Natural killer cell (primary cell): ENCODE measurements around the gene SPRED1. TPM values are rescaled to one million over a fixed set of nuclear protein-coding genes. Genes with fewer than 3 reads are reported as not detected.

Experiments
- ATAC-seq, 3 donors: fragments of 150-1000 bp in 2 of 3; fragments of 200-7000 bp in 1 of 3; cut with Tn5 transposase; 1 replicate in 1 of 3; 2 replicates in 2 of 3; pipeline ENCODE4 v1.10.0; 2021; ENCODE audit warnings: mild to moderate bottlenecking in 2 of 3, moderate library complexity in 2 of 3
- DNase-seq, 2 donors: peaks; one replicate each; pipeline versions ENCODE4 v3.0.0 to v3.0.0-alpha.2; 2013 to 2021; ENCODE audit warnings: mixed read lengths in 1 of 2
- H3K27ac ChIP-seq: one replicate; pipeline ENCODE4 v1.5.1; 2013; ENCODE audit warnings: mild to moderate bottlenecking, low read length
- H3K27me3 ChIP-seq: one replicate; pipeline ENCODE4 v1.6.1; 2013; ENCODE audit warnings: low read length; ENCODE audit not compliant: control insufficient read depth, insufficient read depth
- H3K36me3 ChIP-seq: one replicate; pipeline ENCODE4 v1.6.1; 2013; ENCODE audit warnings: low read length; ENCODE audit not compliant: control insufficient read depth, insufficient read depth
- H3K4me1 ChIP-seq: one replicate; pipeline ENCODE4 v1.6.1; 2013; ENCODE audit warnings: low read length; ENCODE audit not compliant: control insufficient read depth, insufficient read depth
- H3K4me3 ChIP-seq: one replicate; pipeline ENCODE4 v1.5.1; 2013; ENCODE audit warnings: low read length
- H3K9me3 ChIP-seq: one replicate; pipeline ENCODE4 v1.6.1; 2013; ENCODE audit warnings: low read length; ENCODE audit not compliant: control insufficient read depth, insufficient read depth
- H3K27ac Mint-ChIP-seq, 2 donors: one replicate each; pipeline ENCODE4 v1.8.0; 2022; ENCODE audit warnings: mild to moderate bottlenecking in 2 of 2, mixed read lengths in 2 of 2, moderate library complexity in 1 of 2
- H3K27me3 Mint-ChIP-seq, 2 donors: one replicate each; pipeline ENCODE4 v1.8.0; 2022; ENCODE audit warnings: low read depth in 2 of 2, mixed read lengths in 2 of 2
- H3K36me3 Mint-ChIP-seq: one replicate; pipeline ENCODE4 v1.8.0; 2022; ENCODE audit warnings: mixed read lengths
- H3K4me1 Mint-ChIP-seq, 2 donors: one replicate each; pipeline ENCODE4 v1.8.0; 2022; ENCODE audit warnings: mixed read lengths in 2 of 2
- H3K4me3 Mint-ChIP-seq: one replicate; pipeline ENCODE4 v1.8.0; 2022; ENCODE audit warnings: mild to moderate bottlenecking, moderate library complexity, mixed read lengths
- H3K9me3 Mint-ChIP-seq, 2 donors: one replicate each; pipeline ENCODE4 v1.8.0; 2022; ENCODE audit warnings: mixed read lengths in 2 of 2
- WGBS: methylation state at CpG from one replicate; pipeline ENCODE4 v1.1.7; 2013; ENCODE audit warnings: missing lambda C conversion rate; ENCODE audit not compliant: insufficient coverage; 5-methylcytosine and 5-hydroxymethylcytosine counted together
- intact Hi-C: fragments of 100-400 bp; cut with micrococcal nuclease; formaldehyde crosslinking; loops from one replicate; pipeline ENCODE4 v1.14.2; 2022
- total RNA-seq, 4 donors: library from RNA; stranded (reverse); fragments of 120-200 nt in 1 of 4; gene quantifications; one replicate each; pipeline versions ENCODE4 v1.2.3 to v1.2.4, GENCODE V29; 2013 to 2022
- TF ChIP-seq, protein P1 (sequence below): fragments of 200-600 bp; IDR thresholded peaks from one replicate; pipeline ENCODE4 v1.8.0; 2022; ENCODE audit warnings: antibody characterized with exemption

The SPRED1 gene
- total RNA-seq, 3 donors from 2014 or later (not counting 1 experiment from before 2014, with no cell fraction given) = 1.1 to 2.0 (median 1.5) TPM

DNA sequence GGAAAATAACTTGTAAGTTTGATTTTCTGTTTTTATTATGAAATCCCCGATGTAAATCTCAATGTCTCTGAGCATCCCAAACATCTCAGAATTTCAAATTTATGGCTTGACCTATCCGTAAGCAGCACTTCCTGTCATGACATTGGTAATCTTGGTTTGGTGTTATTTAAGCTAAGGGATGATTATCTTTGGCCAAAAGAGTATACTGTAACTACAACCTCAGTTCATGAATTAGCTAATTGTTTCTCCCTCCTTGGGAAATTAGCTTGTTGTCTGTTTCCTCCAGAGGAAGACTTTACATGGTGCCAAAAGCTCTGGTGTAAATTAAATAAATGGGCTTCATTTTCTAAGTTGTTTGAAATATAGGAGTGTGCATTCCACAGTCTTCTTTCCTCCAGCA, 28.1 kb upstream of the SPRED1 start:
- no peak overlapping the region for H3K4me3 ChIP-seq
- ATAC-seq = no peak
- H3K4me1 ChIP-seq = no peaks in the 10 kb centered on the region
- no peaks in the 10 kb centered on the region for H3K9me3 ChIP-seq
- no peak for DNase-seq
- no peaks in the 10 kb centered on the region for H3K36me3 Mint-ChIP-seq
- no peaks in the 10 kb centered on the region for H3K9me3 Mint-ChIP-seq
- H3K27me3 ChIP-seq = no peaks in the 10 kb centered on the region
- H3K4me3 Mint-ChIP-seq = no peak overlapping the region
- TF ChIP-seq, protein P1, sequence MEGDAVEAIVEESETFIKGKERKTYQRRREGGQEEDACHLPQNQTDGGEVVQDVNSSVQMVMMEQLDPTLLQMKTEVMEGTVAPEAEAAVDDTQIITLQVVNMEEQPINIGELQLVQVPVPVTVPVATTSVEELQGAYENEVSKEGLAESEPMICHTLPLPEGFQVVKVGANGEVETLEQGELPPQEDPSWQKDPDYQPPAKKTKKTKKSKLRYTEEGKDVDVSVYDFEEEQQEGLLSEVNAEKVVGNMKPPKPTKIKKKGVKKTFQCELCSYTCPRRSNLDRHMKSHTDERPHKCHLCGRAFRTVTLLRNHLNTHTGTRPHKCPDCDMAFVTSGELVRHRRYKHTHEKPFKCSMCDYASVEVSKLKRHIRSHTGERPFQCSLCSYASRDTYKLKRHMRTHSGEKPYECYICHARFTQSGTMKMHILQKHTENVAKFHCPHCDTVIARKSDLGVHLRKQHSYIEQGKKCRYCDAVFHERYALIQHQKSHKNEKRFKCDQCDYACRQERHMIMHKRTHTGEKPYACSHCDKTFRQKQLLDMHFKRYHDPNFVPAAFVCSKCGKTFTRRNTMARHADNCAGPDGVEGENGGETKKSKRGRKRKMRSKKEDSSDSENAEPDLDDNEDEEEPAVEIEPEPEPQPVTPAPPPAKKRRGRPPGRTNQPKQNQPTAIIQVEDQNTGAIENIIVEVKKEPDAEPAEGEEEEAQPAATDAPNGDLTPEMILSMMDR = no peak
- H3K36me3 ChIP-seq = no peaks in the 10 kb centered on the region
- intact Hi-C loops = loop anchor here (2.0 kb wide), 1 partner anchor 54 kb away; no protein-coding TSS in a partner anchor
- peaks cover 5 to 9% of the 10 kb centered on the region in 2 donors for H3K27me3 Mint-ChIP-seq
- H3K27ac ChIP-seq = no peak overlapping the region
- H3K4me1 Mint-ChIP-seq = no peaks in the 10 kb centered on the region
- H3K27ac Mint-ChIP-seq = no peak overlapping the region
- 100% methylated on average over 2 of the region's 2 CpGs for WGBS

DNA sequence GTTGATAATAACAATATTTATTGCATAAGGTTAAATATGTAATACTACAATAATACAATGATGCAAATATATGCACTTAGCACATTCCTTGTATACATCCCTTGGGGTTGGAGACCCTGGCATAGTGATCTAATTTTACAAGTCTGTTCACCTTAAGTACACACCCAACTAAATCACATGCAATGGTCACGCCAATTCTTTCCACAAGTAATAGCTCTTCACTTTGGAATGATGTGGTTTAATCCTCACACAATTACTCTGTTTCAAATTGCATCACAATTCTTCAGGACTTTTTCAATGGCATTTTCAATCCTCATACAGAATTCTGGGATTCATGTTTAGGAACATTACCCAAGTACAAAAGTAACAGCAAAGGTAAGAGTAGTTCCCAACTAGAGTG, 27.3 kb upstream of the SPRED1 start:
- H3K27me3 Mint-ChIP-seq = peaks cover 0 to 5% of the 10 kb centered on the region in 2 donors
- H3K27ac Mint-ChIP-seq = no peak overlapping the region
- H3K9me3 ChIP-seq = no peaks in the 10 kb centered on the region
- DNase-seq (no peak), ATAC-seq (no peak)
- no peaks in the 10 kb centered on the region for H3K9me3 Mint-ChIP-seq
- no peaks in the 10 kb centered on the region for H3K27me3 ChIP-seq
- no peaks in the 10 kb centered on the region for H3K36me3 ChIP-seq
- no peak overlapping the region for H3K27ac ChIP-seq
- H3K4me1 ChIP-seq = no peaks in the 10 kb centered on the region
- H3K4me1 Mint-ChIP-seq = no peaks in the 10 kb centered on the region
- intact Hi-C loops = loop anchor here (2.0 kb wide), 1 partner anchor 53 kb away; no protein-coding TSS in a partner anchor
- WGBS = 100% methylated on average over 1 of the region's 1 CpG
- no peak overlapping the region for H3K4me3 Mint-ChIP-seq
- H3K4me3 ChIP-seq = no peak overlapping the region
- H3K36me3 Mint-ChIP-seq = no peaks in the 10 kb centered on the region
- TF ChIP-seq, protein P1 = no peak

DNA sequence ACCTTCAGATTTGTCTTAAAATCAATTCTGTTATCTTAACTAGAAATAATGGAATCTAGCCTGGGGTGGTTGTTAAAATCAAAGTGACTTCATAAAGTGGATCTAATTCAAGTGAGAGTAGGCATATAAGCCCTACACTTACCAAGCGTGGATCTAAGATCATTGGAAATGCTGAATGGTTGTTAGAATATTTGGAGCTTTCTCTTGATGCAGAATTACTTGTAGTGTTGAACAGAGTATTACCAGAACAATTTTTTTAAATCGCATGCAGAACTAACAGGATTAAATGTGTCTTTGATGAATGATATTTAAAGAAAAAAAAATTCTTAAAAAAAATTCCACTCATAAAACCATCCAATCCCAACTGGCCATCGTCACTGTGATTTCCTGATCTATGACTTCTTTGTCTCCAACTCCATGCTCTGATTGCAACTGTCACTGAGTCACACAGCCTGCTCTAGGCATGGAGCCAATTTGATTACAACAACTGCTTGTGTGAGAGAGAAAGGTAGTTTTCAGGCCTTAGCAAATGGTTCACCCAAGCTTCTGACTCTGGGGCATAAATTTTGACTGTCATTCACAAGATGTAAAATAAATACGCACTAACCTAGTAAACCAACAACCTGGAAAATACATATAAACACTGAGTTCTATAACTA, 25.9 kb upstream of the SPRED1 start:
- intact Hi-C loops = no loop called here
- Mint-ChIP-seq H3K36me3 (no peaks in the 10 kb centered on the region), H3K4me1 (no peaks in the 10 kb centered on the region), H3K27me3 (peaks cover 0 to 5% of the 10 kb centered on the region in 2 donors), H3K4me3 (no peak overlapping the region), H3K9me3 (no peaks in the 10 kb centered on the region), H3K27ac (no peak overlapping the region)
- no peak for ATAC-seq
- Histone ChIP-seq H3K27ac (no peak overlapping the region), H3K9me3 (no peaks in the 10 kb centered on the region), H3K4me1 (no peaks in the 10 kb centered on the region), H3K4me3 (no peak overlapping the region), H3K27me3 (no peaks in the 10 kb centered on the region), H3K36me3 (no peaks in the 10 kb centered on the region)
- TF ChIP-seq, protein P1 = no peak
- DNase-seq = no peak
- 91% methylated on average over 3 of the region's 4 CpGs for WGBS

DNA sequence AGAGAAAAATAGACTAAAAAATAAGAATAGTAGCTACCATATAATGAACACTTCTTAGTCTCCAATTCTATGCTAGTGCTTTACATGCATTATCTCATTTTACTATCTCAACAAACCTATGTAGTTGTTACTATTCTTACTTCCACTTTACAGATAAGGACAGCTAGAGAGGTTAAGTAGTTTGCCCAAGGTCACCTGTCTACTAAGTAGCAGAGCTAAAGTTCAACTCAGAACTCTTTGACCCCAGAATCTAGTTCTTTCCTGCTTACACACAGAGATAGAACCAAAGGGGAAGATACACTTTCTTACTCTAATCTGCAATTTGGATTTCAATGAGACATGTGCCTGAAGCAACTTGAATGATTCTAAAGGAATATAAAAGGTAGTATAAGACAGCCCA, 24.7 kb upstream of the SPRED1 start:
- ATAC-seq = no peak
- H3K27ac ChIP-seq = no peak overlapping the region
- H3K9me3 Mint-ChIP-seq = no peaks in the 10 kb centered on the region
- no peak overlapping the region for H3K4me3 Mint-ChIP-seq
- TF ChIP-seq, protein P1 = no peak
- intact Hi-C loops = no loop called here
- no peaks in the 10 kb centered on the region for H3K4me1 Mint-ChIP-seq
- H3K4me1 ChIP-seq = no peaks in the 10 kb centered on the region
- H3K27me3 Mint-ChIP-seq = peaks cover 0 to 5% of the 10 kb centered on the region in 2 donors
- no peaks in the 10 kb centered on the region for H3K36me3 ChIP-seq
- no peak overlapping the region for H3K27ac Mint-ChIP-seq
- H3K27me3 ChIP-seq = no peaks in the 10 kb centered on the region
- H3K4me3 ChIP-seq = no peak overlapping the region
- no peaks in the 10 kb centered on the region for H3K9me3 ChIP-seq
- no peaks in the 10 kb centered on the region for H3K36me3 Mint-ChIP-seq
- no peak for DNase-seq
